Spleen (tissue), 11 donors: ENCODE measurements around the gene DKK2. TPM values are rescaled to one million over a fixed set of nuclear protein-coding genes. Genes with fewer than 3 reads are reported as not detected.

Source experiments
- DNase-seq: peaks from one replicate; pipeline ENCODE4 v3.0.0-alpha.2; 2020
- H3K27ac ChIP-seq, 8 donors: fragments of 200-600 bp; sonication (generic) in 7 of 8; 1 replicate in 4 of 8; 2 replicates in 4 of 8; pipeline versions ENCODE4 v1.5.0 to v1.8.0; 2016 to 2021; ENCODE audit warnings: inconsistent platforms in 4 of 8, mild to moderate bottlenecking in 4 of 8, moderate library complexity in 1 of 8
- H3K27me3 ChIP-seq, 7 donors: fragments of 200-600 bp; sonication (generic) in 6 of 7; replicated peaks in 1 of 7; 1 replicate in 4 of 7; 2 replicates in 3 of 7; pipeline versions ENCODE4 v1.5.0 to v1.8.0; 2016 to 2021; ENCODE audit warnings: inconsistent platforms in 3 of 7, mild to moderate bottlenecking in 1 of 7
- H3K36me3 ChIP-seq, 6 donors: fragments of 200-600 bp; sonication (generic) in 5 of 6; 1 replicate in 4 of 6; 2 replicates in 2 of 6; pipeline versions ENCODE4 v1.5.0 to v1.8.0; 2016 to 2021; ENCODE audit warnings: inconsistent platforms in 2 of 6
- H3K4me1 ChIP-seq, 6 donors: fragments of 200-600 bp; sonication (generic) in 5 of 6; 1 replicate in 3 of 6; 2 replicates in 3 of 6; pipeline versions ENCODE4 v1.5.0 to v1.8.0; 2016 to 2021; ENCODE audit warnings: inconsistent platforms in 3 of 6
- H3K4me3 ChIP-seq, 8 donors: fragments of 200-600 bp; sonication (generic) in 7 of 8; 1 replicate in 4 of 8; 2 replicates in 4 of 8; pipeline versions ENCODE4 v1.5.0 to v1.8.0; 2016 to 2021; ENCODE audit warnings: inconsistent platforms in 4 of 8, mild to moderate bottlenecking in 4 of 8, moderate library complexity in 2 of 8
- H3K9me3 ChIP-seq, 8 donors: fragments of 200-600 bp; sonication (generic) in 7 of 8; 1 replicate in 4 of 8; 2 replicates in 4 of 8; pipeline versions ENCODE4 v1.5.0 to v1.8.0; 2016 to 2021; ENCODE audit warnings: inconsistent platforms in 4 of 8
- POLR2A ChIP-seq, 3 donors: fragments of 450-650 bp; IDR thresholded peaks; one replicate each; pipeline ENCODE4 v1.5.1; 2017; ENCODE audit warnings: antibody characterized with exemption in 3 of 3, mild to moderate bottlenecking in 1 of 3
- POLR2AphosphoS5 ChIP-seq, 3 donors: sonication (generic); formaldehyde crosslinking; IDR thresholded peaks; one replicate each; pipeline ENCODE4 v1.5.1; 2017; ENCODE audit warnings: antibody characterized with exemption in 3 of 3
- WGBS, 5 donors: extraction: QIAGEN DNeasy Blood & Tissue Kit in 3 of 5; methylation state at CpG; one replicate each; pipeline versions ENCODE4 v1.1.5 to v1.1.7; 2013 to 2018; 5-methylcytosine and 5-hydroxymethylcytosine counted together
- intact Hi-C: fragments of 100-400 bp; cut with DNase I; formaldehyde crosslinking; loops from one replicate; pipeline ENCODE4 v1.15.0; 2023; ENCODE audit warnings: low total_unique reads
- polyA plus RNA-seq, 3 donors: library from polyadenylated mRNA; stranded (reverse); fragments of 200-250 nt; gene quantifications; one replicate each; pipeline ENCODE4 v1.2.1, GENCODE V29; 2013
- total RNA-seq, 7 donors: library from RNA; depleted of rRNA in 3 of 7; stranded (reverse); fragments of >200 nt in 3 of 7; fragmentation: NEBNext Ultra II Directional in 4 of 7; extraction: Animal tissue kit (Norgen Biotek cat#: 25700) in 4 of 7; gene quantifications; one replicate each; pipeline versions ENCODE4 v1.1.0 to v1.2.1, GENCODE V29; 2016 to 2021
- TF ChIP-seq, protein P1 (sequence below), 11 experiments: fragments of 200-600 bp in 7 of 11; fragments of 450-650 bp in 4 of 11; sonication (generic) in 4 of 11; IDR thresholded peaks in 8 of 11; conservative IDR thresholded peaks in 3 of 11; 1 replicate in 7 of 11; 2 replicates in 4 of 11; pipeline versions ENCODE4 v1.4.0 to v1.8.0; 2016 to 2021; ENCODE audit warnings: antibody characterized with exemption in 11 of 11, inconsistent platforms in 4 of 11, mild to moderate bottlenecking in 1 of 11
- donor health status: healthy with polysubstance abuse.
- donor health status: DM: no; HTN: no; CAD: no; lungs with moderate emphysema.
- donor health status: DM: no; HTN: no; CAD: no.
- donor health status: Bipolar disorder and iron deficiency.
- donor health status: healthy.
- donor health status: DM: no; HTN: no; CAD: no.
- donor health status: DM: yes; HTN: yes; CAD: no.

The DKK2 gene
- total and polyA plus RNA-seq, 10 donors: 0.20 to 2.0 (median 0.51) TPM

DNA sequence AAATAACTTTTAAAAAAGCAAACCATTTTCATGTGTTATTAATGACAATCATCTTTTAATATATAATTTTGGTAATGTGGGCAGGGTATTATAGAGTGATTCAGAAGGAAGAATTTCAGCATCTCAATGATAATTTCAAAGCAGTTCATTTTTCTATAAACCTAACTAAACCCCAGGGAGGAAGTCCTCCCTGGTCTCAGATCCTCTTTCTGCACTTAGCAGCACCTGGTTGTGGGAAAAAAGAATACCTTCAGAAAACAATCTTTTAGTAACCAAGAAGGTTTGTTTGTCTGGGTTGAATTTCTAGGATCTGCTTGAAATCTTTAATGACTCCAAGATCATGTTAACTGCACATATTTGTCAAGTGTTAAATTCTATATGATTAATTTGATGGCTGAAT lies 29.9 kb downstream of the DKK2 start:
- H3K27me3 ChIP-seq: no peaks in the 10 kb centered on the region
- intact Hi-C loops: no loop called here
- no peaks in the 10 kb centered on the region for H3K36me3 ChIP-seq
- no peaks in the 10 kb centered on the region for H3K9me3 ChIP-seq
- no peaks in the 10 kb centered on the region for H3K4me1 ChIP-seq
- H3K4me3 ChIP-seq: no peak overlapping the region
- DNase-seq: no peak
- TF ChIP-seq POLR2AphosphoS5 (IDR thresholded peaks at IDR 0.05): no peak
- TF ChIP-seq, protein P1, sequence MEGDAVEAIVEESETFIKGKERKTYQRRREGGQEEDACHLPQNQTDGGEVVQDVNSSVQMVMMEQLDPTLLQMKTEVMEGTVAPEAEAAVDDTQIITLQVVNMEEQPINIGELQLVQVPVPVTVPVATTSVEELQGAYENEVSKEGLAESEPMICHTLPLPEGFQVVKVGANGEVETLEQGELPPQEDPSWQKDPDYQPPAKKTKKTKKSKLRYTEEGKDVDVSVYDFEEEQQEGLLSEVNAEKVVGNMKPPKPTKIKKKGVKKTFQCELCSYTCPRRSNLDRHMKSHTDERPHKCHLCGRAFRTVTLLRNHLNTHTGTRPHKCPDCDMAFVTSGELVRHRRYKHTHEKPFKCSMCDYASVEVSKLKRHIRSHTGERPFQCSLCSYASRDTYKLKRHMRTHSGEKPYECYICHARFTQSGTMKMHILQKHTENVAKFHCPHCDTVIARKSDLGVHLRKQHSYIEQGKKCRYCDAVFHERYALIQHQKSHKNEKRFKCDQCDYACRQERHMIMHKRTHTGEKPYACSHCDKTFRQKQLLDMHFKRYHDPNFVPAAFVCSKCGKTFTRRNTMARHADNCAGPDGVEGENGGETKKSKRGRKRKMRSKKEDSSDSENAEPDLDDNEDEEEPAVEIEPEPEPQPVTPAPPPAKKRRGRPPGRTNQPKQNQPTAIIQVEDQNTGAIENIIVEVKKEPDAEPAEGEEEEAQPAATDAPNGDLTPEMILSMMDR (IDR thresholded peaks at IDR 0.05 in 8 of 11, conservative IDR thresholded peaks at IDR 0.05 in 3 of 11): no peak
- no peak for TF ChIP-seq POLR2A (IDR thresholded peaks at IDR 0.05)
- H3K27ac ChIP-seq: no peak overlapping the region

DNA sequence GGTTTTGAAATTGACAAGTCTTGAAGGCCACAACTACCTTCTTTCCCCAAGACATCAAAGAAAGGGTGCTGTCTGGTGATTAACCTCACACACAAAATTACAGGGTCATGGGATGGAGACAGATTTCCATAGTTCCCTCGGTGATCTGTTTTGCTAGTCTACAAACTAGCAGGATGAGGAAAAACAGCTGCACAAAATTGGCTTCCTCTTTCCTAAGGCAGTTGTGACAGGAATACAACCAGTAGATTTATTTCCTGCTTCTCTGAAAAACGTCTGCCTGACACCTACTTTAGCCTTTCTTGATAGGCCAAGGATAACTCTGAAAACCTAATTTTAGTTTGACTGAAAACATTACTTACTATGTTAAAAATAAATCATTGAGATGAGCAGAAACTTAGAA lies 39.6 kb downstream of the DKK2 start:
- DNase-seq: no peak
- intact Hi-C loops: no loop called here
- no peak for TF ChIP-seq POLR2AphosphoS5 (IDR thresholded peaks at IDR 0.05)
- no peak for TF ChIP-seq POLR2A (IDR thresholded peaks at IDR 0.05)
- TF ChIP-seq, protein P1 (IDR thresholded peaks at IDR 0.05 in 8 of 11, conservative IDR thresholded peaks at IDR 0.05 in 3 of 11): no peak

DNA sequence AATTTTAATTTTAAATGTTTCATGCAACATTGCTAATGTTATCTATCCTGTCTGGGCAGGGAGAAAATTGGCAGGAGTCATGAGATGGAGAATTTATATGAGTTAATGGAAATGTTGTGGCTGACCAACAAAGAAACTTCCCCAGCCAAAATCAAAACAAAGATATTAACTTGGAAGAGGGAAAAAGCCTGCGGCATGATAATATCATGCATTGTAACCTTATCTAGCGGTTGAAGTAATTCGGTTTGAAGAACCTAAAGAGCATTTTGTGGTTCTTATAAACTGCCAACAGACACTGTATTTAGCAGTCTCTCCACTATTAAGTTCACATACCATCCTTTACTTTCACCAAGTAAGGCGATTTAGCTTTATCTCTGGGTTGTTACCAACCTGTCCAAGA lies 42.3 kb downstream of the DKK2 start:
- Histone ChIP-seq H3K27ac (no peak overlapping the region), H3K4me1 (no peaks in the 10 kb centered on the region), H3K9me3 (no peaks in the 10 kb centered on the region), H3K36me3 (no peaks in the 10 kb centered on the region), H3K27me3 (no peaks in the 10 kb centered on the region), H3K4me3 (no peak overlapping the region)
- WGBS, 5 donors: 83 to 93% (median 86%) methylated on average over 4 of the region's 4 CpGs
- TF ChIP-seq POLR2AphosphoS5 (IDR thresholded peaks at IDR 0.05) (no peak), POLR2A (IDR thresholded peaks at IDR 0.05) (no peak)
- TF ChIP-seq, protein P1 (IDR thresholded peaks at IDR 0.05 in 8 of 11, conservative IDR thresholded peaks at IDR 0.05 in 3 of 11): no peak
- DNase-seq: no peak
- intact Hi-C loops: no loop called here

More for the DNA sequence above, 39.6 kb downstream of the DKK2 start:
- H3K36me3 ChIP-seq: no peaks in the 10 kb centered on the region
- no peaks in the 10 kb centered on the region for H3K4me1 ChIP-seq
- no peak overlapping the region for H3K4me3 ChIP-seq
- no peaks in the 10 kb centered on the region for H3K27me3 ChIP-seq
- WGBS, 5 donors: 0 to 3% (median 0%) methylated on average over 2 of the region's 2 CpGs
- no peaks in the 10 kb centered on the region for H3K9me3 ChIP-seq
- H3K27ac ChIP-seq: no peak overlapping the region

DNA sequence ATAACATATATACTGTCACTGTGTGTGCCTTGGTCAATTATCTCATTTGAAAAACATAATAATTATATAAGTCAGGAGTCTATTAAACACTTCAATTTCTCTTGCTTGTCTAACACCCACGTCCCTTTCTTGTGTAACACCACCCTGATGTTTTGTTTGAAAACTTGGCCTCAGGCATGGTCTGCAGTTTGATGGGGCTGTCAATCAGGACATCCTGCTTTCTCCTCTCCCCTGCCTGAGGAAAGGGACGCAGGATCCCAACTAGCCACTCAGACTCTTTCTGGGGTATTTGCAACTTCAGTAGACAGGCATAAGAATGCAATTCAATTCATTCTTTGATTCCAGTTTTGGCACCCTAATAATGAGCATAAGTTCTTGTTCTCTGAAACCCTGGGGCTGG lies 48.8 kb downstream of the DKK2 start:
- H3K27me3 ChIP-seq: no peaks in the 10 kb centered on the region
- no peak overlapping the region for H3K27ac ChIP-seq
- H3K4me1 ChIP-seq: no peaks in the 10 kb centered on the region
- no peak overlapping the region for H3K4me3 ChIP-seq
- H3K36me3 ChIP-seq: no peaks in the 10 kb centered on the region
- intact Hi-C loops: no loop called here
- no peak for DNase-seq
- no peaks in the 10 kb centered on the region for H3K9me3 ChIP-seq
- WGBS, 5 donors: 67 to 77% (median 73%) methylated on average over 2 of the region's 2 CpGs
- no peak for TF ChIP-seq POLR2A (IDR thresholded peaks at IDR 0.05)
- no peak for TF ChIP-seq POLR2AphosphoS5 (IDR thresholded peaks at IDR 0.05)
- TF ChIP-seq, protein P1 (IDR thresholded peaks at IDR 0.05 in 8 of 11, conservative IDR thresholded peaks at IDR 0.05 in 3 of 11): no peak
